Neural cell (in vitro differentiated cells): ENCODE data around the gene CDA. TPM values are rescaled to one million over a fixed set of nuclear protein-coding genes. Genes with fewer than 3 reads are reported as not detected.

ENCODE experiments used
- H2AFZ ChIP-seq: fragments of 200-600, 300-800 bp; sonication (generic), shearing (Covaris generic); 2 replicates; pipeline ENCODE4 v1.6.0; 2014; ENCODE audit warnings: low read depth, mild to moderate bottlenecking, antibody characterized with exemption, low read length, moderate library complexity
- H3F3A ChIP-seq: fragments of 200-600 bp; shearing (Covaris generic); 2 replicates; pipeline ENCODE4 v1.6.1; 2016; ENCODE audit warnings: mild to moderate bottlenecking, moderate library complexity, mixed read lengths, antibody characterized with exemption, low read length; ENCODE audit not compliant: insufficient read depth, poor library complexity, severe bottlenecking
- H3K27ac ChIP-seq: fragments of 200-600, 300-800 bp; sonication (generic), shearing (Covaris generic); 2 replicates; pipeline ENCODE4 v1.5.1; 2014; ENCODE audit warnings: mild to moderate bottlenecking, low read length, moderate library complexity
- H3K27me3 ChIP-seq: fragments of 300-800, 200-600 bp; sonication (generic), shearing (Covaris generic); 2 replicates; pipeline ENCODE4 v1.6.0; 2014; ENCODE audit warnings: mild to moderate bottlenecking, low read depth, low read length, moderate library complexity; ENCODE audit not compliant: insufficient read depth
- H3K36me3 ChIP-seq: fragments of 300-800, 200-600 bp; sonication (generic), shearing (Covaris generic); 2 replicates; pipeline ENCODE4 v1.5.1; 2014; ENCODE audit warnings: mild to moderate bottlenecking, antibody characterized with exemption, low read length, moderate library complexity; ENCODE audit not compliant: insufficient read depth
- H3K4me2 ChIP-seq: fragments of 300-800, 200-600 bp; sonication (generic), shearing (Covaris generic); 2 replicates; pipeline ENCODE4 v1.6.0; 2014; ENCODE audit warnings: mild to moderate bottlenecking, low read length
- H3K4me3 ChIP-seq: fragments of 300-800, 200-600 bp; sonication (generic), shearing (Covaris generic); 2 replicates; pipeline ENCODE4 v1.5.1; 2014; ENCODE audit warnings: mild to moderate bottlenecking, low read length, moderate library complexity
- H3K79me2 ChIP-seq: fragments of 200-600 bp; shearing (Covaris generic); replicated peaks from 2 replicates; pipeline ENCODE4 v1.6.0; 2014; ENCODE audit warnings: mild to moderate bottlenecking, low read length, moderate library complexity; ENCODE audit not compliant: insufficient read depth
- H3K9ac ChIP-seq: fragments of 300-800, 200-600 bp; sonication (generic), shearing (Covaris generic); 2 replicates; pipeline ENCODE4 v1.6.1; 2016; ENCODE audit warnings: mild to moderate bottlenecking, low read length, mixed read lengths
- H3K9me2 ChIP-seq: fragments of 200-600 bp; shearing (Covaris generic); 2 replicates; pipeline ENCODE4 v1.6.1; 2016; ENCODE audit warnings: mild to moderate bottlenecking, low read length, mixed read lengths; ENCODE audit not compliant: insufficient read depth
- H3K9me3 ChIP-seq: fragments of 200-600, 300-800 bp; sonication (generic), shearing (Covaris generic); 2 replicates; pipeline ENCODE4 v1.6.1; 2016; ENCODE audit warnings: mild to moderate bottlenecking, mixed run types, low read length, moderate library complexity, mixed read lengths
- H4K20me1 ChIP-seq: fragments of 200-600 bp; shearing (Covaris generic); 2 replicates; pipeline ENCODE4 v1.6.1; 2016; ENCODE audit warnings: mild to moderate bottlenecking, mixed run types; ENCODE audit not compliant: insufficient read depth
- EP300 ChIP-seq: fragments of 450-650 bp; conservative IDR thresholded peaks from 2 replicates; pipeline ENCODE4 v1.6.1; 2014; ENCODE audit warnings: antibody characterized with exemption, mild to moderate bottlenecking, moderate library complexity; ENCODE audit not compliant: poor library complexity, severe bottlenecking
- EZH2 ChIP-seq: fragments of 200-600, 300-800 bp; shearing (Covaris generic), sonication (generic); IDR thresholded peaks from 2 replicates; pipeline ENCODE4 v1.6.1; 2014; ENCODE audit warnings: antibody characterized with exemption, low read length, borderline replicate concordance, mild to moderate bottlenecking; ENCODE audit not compliant: insufficient read depth, poor library complexity, severe bottlenecking
- MXI1 ChIP-seq: fragments of 450-650 bp; conservative IDR thresholded peaks from 2 replicates; pipeline ENCODE4 v1.6.1; 2014; ENCODE audit warnings: antibody characterized with exemption, mild to moderate bottlenecking; ENCODE audit not compliant: poor library complexity, severe bottlenecking
- POLR2AphosphoS5 ChIP-seq: IDR thresholded peaks from 2 replicates; pipeline ENCODE4 v1.6.1; 2012
- RAD21 ChIP-seq: fragments of 450-650 bp; conservative IDR thresholded peaks from 2 replicates; pipeline ENCODE4 v1.6.1; 2014; ENCODE audit warnings: antibody characterized with exemption, mild to moderate bottlenecking, moderate library complexity
- SMC3 ChIP-seq: fragments of 450-650 bp; conservative IDR thresholded peaks from 2 replicates; pipeline ENCODE4 v1.6.1; 2014; ENCODE audit warnings: antibody characterized with exemption, mild to moderate bottlenecking, moderate library complexity; ENCODE audit not compliant: poor library complexity
- TAF1 ChIP-seq: IDR thresholded peaks from 2 replicates; pipeline ENCODE4 v1.6.1; 2012; ENCODE audit warnings: low read depth
- polyA plus RNA-seq: library from polyadenylated mRNA; depleted of rRNA; stranded (reverse); fragments of >200 nt; gene quantifications from 2 replicates; pipeline ENCODE4 v1.2.3, GENCODE V29; 2014
- TF ChIP-seq, protein P1 (sequence below): IDR thresholded peaks from 2 replicates; pipeline ENCODE4 v1.6.1; 2012; ENCODE audit warnings: borderline replicate concordance
- TF ChIP-seq, protein P2 (sequence below): fragments of 450-650 bp; IDR thresholded peaks from 2 replicates; pipeline ENCODE4 v1.5.1; 2014; ENCODE audit warnings: antibody characterized with exemption, mild to moderate bottlenecking, moderate library complexity; ENCODE audit not compliant: poor library complexity, severe bottlenecking

Gene CDA
- polyA plus RNA-seq, 1 donor from 2014 or later, result not detected

DNA sequence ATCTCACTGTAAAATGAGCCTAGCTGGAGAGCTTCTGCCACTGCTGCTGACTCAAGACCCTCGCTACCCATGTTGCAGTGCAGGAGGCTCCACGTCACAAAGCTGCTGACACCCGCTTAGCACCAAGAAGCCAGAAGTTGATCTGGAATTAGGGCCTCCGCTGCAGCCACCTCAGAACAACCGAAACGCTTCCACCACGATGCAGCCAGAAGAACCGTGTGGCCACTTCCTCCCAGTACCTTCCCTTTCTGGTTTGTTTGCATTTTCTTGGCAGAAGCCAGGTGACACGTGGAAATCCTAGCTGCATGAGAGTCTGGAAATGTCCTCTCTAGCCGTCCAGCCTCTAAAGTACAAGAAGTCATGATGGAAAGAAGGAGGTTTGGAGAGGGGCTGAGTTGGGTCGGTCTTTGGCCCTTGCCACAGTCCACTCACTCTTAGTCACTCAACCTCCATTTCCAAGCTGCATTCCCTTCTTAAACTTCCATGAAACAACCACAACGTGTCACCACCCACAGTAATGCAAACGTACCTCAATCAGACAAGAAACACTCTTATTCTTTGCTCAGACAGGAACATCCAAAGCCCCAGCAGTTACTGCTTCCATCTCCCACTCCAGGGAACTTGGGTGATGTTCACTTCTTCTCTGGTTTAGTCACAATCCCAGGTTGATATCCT, 10.0 kb upstream of the CDA start:
- Histone ChIP-seq H3K36me3 (no peaks in the 10 kb centered on the region), H3F3A (no peaks in the 10 kb centered on the region), H3K9me2 (no peaks in the 10 kb centered on the region), H2AFZ (no peak overlapping the region), H4K20me1 (no peaks in the 10 kb centered on the region), H3K4me2 (no peak overlapping the region), H3K27ac (no peak overlapping the region), H3K9ac (no peak overlapping the region), H3K27me3 (peaks cover under 1% of the 10 kb centered on the region), H3K79me2 (no peaks in the 10 kb centered on the region), H3K9me3 (no peaks in the 10 kb centered on the region), H3K4me3 (no peak overlapping the region)
- TF ChIP-seq EP300 (no peak), SMC3 (no peak), POLR2AphosphoS5 (no peak), EZH2 (no peak), TAF1 (no peak), RAD21 (no peak), MXI1 (no peak)
- TF ChIP-seq, protein P1, sequence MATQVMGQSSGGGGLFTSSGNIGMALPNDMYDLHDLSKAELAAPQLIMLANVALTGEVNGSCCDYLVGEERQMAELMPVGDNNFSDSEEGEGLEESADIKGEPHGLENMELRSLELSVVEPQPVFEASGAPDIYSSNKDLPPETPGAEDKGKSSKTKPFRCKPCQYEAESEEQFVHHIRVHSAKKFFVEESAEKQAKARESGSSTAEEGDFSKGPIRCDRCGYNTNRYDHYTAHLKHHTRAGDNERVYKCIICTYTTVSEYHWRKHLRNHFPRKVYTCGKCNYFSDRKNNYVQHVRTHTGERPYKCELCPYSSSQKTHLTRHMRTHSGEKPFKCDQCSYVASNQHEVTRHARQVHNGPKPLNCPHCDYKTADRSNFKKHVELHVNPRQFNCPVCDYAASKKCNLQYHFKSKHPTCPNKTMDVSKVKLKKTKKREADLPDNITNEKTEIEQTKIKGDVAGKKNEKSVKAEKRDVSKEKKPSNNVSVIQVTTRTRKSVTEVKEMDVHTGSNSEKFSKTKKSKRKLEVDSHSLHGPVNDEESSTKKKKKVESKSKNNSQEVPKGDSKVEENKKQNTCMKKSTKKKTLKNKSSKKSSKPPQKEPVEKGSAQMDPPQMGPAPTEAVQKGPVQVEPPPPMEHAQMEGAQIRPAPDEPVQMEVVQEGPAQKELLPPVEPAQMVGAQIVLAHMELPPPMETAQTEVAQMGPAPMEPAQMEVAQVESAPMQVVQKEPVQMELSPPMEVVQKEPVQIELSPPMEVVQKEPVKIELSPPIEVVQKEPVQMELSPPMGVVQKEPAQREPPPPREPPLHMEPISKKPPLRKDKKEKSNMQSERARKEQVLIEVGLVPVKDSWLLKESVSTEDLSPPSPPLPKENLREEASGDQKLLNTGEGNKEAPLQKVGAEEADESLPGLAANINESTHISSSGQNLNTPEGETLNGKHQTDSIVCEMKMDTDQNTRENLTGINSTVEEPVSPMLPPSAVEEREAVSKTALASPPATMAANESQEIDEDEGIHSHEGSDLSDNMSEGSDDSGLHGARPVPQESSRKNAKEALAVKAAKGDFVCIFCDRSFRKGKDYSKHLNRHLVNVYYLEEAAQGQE, result no peak
- TF ChIP-seq, protein P2, sequence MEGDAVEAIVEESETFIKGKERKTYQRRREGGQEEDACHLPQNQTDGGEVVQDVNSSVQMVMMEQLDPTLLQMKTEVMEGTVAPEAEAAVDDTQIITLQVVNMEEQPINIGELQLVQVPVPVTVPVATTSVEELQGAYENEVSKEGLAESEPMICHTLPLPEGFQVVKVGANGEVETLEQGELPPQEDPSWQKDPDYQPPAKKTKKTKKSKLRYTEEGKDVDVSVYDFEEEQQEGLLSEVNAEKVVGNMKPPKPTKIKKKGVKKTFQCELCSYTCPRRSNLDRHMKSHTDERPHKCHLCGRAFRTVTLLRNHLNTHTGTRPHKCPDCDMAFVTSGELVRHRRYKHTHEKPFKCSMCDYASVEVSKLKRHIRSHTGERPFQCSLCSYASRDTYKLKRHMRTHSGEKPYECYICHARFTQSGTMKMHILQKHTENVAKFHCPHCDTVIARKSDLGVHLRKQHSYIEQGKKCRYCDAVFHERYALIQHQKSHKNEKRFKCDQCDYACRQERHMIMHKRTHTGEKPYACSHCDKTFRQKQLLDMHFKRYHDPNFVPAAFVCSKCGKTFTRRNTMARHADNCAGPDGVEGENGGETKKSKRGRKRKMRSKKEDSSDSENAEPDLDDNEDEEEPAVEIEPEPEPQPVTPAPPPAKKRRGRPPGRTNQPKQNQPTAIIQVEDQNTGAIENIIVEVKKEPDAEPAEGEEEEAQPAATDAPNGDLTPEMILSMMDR, result no peak

DNA sequence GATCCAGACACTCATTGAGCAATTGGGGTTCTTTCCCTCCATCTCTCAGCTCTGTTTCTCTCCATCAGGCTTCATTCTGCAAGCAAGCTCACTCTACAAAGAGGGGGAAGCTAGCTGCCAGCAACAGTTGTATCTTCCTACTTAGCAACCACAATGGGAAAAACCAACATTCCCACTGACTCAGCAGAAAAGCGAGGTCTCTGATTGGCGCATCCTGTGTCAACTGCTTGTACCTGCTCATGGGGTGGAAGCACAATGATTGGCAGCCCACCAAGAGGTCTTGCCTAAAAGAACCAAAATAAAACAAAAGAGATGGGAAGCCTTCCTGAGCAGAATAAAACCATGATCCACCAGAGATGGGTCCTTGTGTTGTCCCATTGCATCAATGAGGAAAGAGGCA, 4.0 kb upstream of the CDA start:
- H3F3A ChIP-seq, result no peaks in the 10 kb centered on the region
- TF ChIP-seq EP300, result no peak
- TF ChIP-seq, protein P2, result no peak
- TF ChIP-seq EZH2, result no peak
- TF ChIP-seq POLR2AphosphoS5, result no peak
- no peak for TF ChIP-seq SMC3
- no peak for TF ChIP-seq MXI1
- no peak for TF ChIP-seq TAF1

More for the DNA sequence above, 4.0 kb upstream of the CDA start:
- no peak overlapping the region for H3K27ac ChIP-seq
- no peaks in the 10 kb centered on the region for H3K79me2 ChIP-seq
- no peaks in the 10 kb centered on the region for H3K9me2 ChIP-seq
- H3K27me3 ChIP-seq, result no peaks in the 10 kb centered on the region
- no peaks in the 10 kb centered on the region for H3K9me3 ChIP-seq
- no peak overlapping the region for H2AFZ ChIP-seq
- no peak overlapping the region for H3K4me2 ChIP-seq
- no peaks in the 10 kb centered on the region for H3K36me3 ChIP-seq
- H3K4me3 ChIP-seq, result no peak overlapping the region
- no peaks in the 10 kb centered on the region for H4K20me1 ChIP-seq
- no peak overlapping the region for H3K9ac ChIP-seq
